Urothelium cell line (cell line): Measurements from ENCODE around the gene FBL.
"Not testable (repeated sequence)": the region's sequence is repeated elsewhere in the genome, so short reads cannot be mapped to it uniquely, and the experiment has no call there.

Experiments used
- DNase-seq: peaks from one replicate; pipeline ENCODE4 v3.0.0; 2011; ENCODE audit warnings: low spot score, mixed read lengths
- FAIRE-seq: peaks from 2 replicates; lab custom pipeline; 2011; peaks lifted over from hg19 to GRCh38; lab: Jason Lieb, UNC

FBL gene

GRCh38 chr19:39877982-39878381 lies 31.8 kb upstream of the FBL start:
- not testable (repeated sequence) for FAIRE-seq, DNase-seq

- DNase-seq, FAIRE-seq: not testable (repeated sequence)
These were observed 31.3 kb upstream of the FBL start for GRCh38 chr19:39877488-39877887.

- not testable (repeated sequence) for FAIRE-seq
These were observed 30.3 kb upstream of the FBL start for GRCh38 chr19:39876486-39876885.

DNA sequence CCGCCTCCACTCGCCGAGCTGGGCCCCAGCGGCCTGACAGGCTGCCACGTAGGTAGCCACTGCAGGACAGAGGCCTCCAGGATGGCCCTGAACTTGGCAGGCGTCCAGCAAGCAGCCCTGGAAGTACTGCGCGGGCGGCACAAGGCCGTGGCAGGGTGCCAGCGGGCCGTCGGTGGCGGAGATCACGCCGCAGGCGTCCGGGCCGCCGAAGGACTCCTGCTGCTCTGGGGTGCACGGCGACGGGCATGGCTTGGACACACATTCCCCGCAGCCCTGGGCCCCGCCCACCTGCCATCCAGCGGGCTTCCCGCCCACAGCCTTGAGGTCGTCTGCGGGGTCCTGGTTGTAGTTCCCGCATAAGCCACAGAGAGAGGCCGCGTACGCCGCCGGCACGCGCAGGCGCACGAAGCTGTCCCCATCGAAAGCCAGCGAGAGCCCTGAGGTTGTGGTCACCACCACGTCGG lies 29.3 kb upstream of the FBL start:
- DNase-seq, FAIRE-seq: not testable (repeated sequence)

More at GRCh38 chr19:39876486-39876885, 30.3 kb upstream of the FBL start:
- not testable (repeated sequence) for DNase-seq

- no peak for DNase-seq
- no peak for FAIRE-seq
These were observed 28.2 kb upstream of the FBL start for GRCh38 chr19:39874404-39874803.

- FAIRE-seq (no peak), DNase-seq (no peak)
These were observed 27.2 kb upstream of the FBL start for GRCh38 chr19:39873385-39873784.

DNA sequence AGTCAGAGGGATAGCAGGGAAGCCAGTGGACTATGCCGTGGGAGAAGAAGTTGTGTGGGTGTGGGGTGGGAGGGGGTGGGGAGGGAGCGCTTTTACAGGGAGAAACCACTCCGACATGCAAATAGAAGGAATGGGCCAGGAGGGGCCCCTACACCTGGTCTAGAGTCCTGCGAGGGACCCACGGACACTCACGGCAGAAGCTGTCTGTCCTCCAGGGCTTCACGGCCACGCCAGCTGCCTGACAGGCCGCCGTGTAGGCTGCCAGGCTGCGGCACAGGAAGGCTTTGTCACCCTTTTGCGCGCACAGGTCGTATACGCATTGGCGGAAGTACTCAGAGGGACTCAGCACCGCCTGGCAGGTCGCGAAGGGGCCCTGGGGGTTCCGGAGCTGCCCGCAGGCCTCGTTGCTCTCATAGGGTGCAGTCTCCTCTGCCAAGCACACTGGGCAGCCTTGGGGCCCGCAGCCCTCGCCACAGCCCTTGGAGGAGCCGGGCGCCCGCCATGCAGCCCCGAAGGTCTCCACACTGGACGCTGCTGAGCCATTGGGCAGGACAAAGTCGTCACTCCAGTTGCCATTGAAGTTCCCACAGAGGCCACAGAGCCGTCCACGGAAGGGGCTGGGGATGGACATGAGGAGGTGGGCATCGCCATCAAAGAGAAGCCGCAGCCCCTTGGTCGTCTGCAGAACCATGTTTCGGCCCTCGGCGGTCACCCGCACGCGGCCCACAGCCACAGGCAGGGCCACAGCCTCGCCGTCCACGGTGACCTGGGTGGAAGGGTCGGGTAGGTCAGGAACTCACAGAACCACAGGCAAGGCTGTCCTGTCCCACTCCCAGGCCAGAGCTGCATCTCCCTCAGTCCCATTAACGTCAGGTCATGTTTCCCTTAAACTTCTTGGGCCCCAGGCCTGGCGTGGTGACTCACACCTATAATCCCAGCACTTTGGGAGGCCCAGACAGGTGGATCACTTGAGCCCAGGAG lies 26.0 kb upstream of the FBL start:
- FAIRE-seq (no peak), DNase-seq (no peak)

DNA sequence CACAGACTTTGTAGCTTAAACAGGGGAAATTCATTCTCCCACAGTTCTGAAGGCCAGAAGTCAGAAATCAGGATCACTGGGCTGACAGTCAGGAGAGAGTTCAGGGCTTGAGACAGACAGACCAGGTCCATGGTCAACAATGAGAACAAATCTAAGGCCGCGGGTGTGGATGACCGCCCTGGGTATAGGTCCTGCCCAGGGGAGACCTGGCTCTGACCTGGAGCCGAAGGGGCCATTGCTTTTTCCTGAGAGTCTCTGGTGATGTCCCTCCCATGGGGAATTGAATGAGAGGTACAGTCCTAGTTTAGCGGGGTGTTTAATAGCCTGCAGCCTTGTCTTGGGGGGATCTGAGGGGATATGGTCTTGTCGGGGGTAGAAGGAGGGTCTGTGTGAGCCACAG lies 25.2 kb upstream of the FBL start:
- no peak for DNase-seq
- FAIRE-seq = no peak

DNA sequence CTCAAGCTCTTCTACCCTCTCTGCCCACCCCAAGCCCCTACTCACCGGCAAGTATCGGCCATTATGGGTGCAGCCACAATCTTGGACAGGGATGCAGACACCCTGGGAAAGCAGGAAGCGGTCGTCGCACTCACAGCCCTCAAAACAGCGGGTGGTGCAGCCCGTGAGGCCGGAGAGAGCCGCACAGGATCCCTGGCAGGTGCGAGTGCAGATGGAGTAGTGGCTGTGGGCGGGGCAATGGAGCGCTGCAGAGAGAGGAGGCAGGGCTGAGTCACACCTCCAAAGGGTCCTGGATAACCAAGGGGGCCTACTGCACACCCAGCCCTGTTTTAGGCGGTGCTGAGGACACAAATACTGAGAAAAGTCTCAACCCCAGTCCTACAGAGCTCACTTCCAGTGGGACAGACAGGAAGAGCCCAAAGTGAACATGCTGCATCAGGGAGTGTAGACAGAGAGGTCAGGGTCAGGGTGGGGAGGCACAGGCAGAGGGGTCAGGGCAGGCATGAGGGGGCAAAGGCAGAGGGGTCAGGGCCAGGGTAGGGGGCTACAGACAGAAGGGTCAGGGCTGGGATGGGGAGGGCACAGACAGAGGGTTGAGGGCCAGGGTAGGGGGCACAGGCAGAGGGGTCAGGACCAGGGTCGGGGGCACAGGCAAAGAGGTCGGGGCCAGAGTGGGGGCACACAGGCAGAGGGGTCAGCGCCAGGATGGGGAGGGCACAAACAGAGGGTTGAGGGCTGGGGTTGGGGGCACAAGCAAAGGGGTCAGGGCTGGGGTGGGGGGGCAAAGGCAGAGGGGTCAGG lies 24.2 kb upstream of the FBL start:
- no peak for FAIRE-seq
- no peak for DNase-seq

- no peak for DNase-seq
- no peak for FAIRE-seq
These were observed 21.8 kb upstream of the FBL start for GRCh38 chr19:39867952-39868351.

- DNase-seq = no peak
- no peak for FAIRE-seq
These were observed 21.0 kb upstream of the FBL start for GRCh38 chr19:39867133-39867532.

DNA sequence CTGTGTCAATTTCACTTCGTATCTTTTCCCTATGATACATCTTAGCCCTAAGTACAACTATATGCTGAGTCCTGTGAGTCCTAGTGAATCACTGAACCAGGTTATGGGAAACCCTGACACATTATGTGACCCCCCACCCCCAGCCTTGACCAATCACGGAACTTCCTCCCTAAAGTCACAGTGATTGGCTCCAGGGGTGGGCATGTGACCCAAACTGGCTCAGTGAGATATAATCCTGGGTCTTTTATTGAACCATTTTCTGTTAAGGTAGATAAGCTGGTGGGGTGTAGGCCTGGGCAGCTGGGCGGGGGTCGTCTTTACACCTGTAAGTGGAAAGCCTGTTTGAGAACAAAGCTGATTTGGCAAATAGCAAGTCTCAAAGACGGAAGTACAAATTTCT lies 19.8 kb upstream of the FBL start:
- FAIRE-seq (no peak), DNase-seq (no peak)

GRCh38 chr19:39865186-39865585 lies 19.0 kb upstream of the FBL start:
- DNase-seq = no peak
- FAIRE-seq = no peak

DNA sequence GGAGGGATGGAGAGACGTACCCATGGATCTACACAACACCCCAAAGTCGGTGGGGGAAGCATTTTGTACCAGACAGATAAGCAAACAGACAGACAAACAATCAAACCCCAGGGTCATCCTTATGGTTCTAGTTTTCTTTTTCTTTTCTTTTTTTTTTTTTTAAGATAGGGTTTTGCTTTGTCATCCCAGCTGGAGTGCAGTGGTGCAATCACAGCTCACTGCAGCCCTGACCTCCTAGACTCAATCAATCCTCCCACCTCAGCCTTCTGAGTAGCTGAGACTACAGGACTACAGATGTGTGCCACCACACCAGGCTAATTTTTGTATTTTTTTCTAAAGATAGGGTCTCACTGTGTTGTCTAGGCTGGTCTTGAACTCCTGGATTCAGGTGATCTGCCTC lies 17.9 kb upstream of the FBL start:
- FAIRE-seq (no peak), DNase-seq (no peak)

- DNase-seq (no peak), FAIRE-seq (no peak)
These were observed 12.4 kb upstream of the FBL start for GRCh38 chr19:39858541-39858940.

DNA sequence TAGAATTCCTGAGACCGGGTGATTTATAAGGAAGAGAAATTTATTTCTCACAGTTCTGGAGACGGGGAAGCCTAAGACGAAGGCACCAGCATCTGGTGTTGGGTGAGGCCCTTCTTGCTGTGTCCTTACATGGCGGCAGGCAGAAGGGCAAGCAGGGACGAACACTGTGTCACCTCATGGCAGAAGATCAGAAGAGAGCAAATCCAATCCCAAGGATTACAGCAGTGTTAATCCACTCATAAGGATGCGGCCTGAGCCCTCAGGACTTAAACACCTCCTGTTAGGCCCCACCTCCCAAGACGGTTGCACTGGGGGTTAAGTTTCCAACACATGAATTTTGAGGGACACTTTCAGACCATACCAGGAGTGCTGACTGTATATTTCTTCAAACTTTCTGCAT lies 6.7 kb upstream of the FBL start:
- FAIRE-seq (no peak), DNase-seq (no peak)

- DNase-seq (no peak), FAIRE-seq (no peak)
These were observed 4.7 kb upstream of the FBL start for GRCh38 chr19:39850892-39851291.

- FAIRE-seq = no peak
- no peak for DNase-seq
These were observed 2.2 kb upstream of the FBL start for GRCh38 chr19:39848392-39848791.

DNA sequence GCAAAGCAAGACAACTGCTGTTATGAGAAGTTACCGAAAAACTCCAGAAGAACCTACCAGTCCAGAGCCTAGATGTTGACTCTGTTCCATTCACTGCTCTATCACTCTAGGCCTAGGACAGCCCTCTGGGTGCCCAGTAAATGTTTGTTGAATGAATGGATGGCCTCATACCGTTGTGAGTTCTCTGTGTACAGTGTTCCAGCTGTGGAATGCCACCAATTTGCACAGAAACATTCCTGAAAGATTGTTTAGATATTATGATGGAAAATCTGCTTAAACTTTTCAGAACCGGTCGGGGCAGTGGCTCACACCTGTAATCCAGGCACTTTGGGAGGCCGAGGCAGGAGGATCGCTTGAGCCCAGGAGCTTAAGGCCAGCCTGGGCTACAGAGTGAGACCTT lies 1.3 kb upstream of the FBL start:
- FAIRE-seq (no peak), DNase-seq (no peak)

DNA sequence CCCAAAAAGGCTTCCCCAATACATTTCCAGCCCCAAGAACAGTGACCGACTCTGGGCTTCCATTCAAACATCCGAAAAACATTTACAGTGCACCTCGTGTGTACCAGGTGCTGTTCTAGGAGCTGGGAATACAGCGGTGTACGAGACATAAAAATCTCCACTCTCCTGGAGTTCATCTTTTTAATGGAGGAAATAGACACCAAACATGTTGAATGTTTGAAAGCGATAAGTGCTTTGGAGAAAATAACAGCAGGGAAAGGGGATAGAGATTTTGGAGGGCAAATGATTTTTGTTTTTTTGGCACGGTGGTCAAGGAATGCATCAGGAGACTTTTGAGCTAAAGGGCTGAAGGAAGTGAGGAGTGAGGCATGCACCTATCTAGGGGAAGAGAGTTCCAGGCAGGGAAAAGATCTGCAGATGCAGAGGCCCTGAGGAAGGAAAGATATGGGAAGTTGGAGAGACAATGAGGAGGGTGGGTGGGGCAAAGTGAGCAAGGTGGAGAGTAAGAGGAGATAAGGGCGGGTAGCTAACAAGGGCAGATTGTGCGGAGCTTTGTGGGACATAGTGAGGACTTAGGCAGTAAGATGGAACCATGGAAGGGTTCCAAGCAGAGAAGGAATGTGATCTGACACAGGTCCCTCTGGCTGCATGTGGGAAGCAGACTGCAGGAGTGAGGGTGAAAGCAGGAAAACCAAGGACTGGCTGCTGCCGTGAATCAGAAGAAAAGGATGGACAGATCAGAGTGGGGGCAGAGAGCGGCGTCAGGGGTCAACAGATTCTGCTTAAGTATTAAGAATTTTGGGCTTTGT lies 703 bp upstream of the FBL start:
- FAIRE-seq = no peak
- no peak for DNase-seq

GRCh38 chr19:39845584-39845932 lies 621 bp downstream of the FBL start:
- peak; percentile 49 for DNase-seq
- FAIRE-seq = no peak
